ENCODE data around the gene PDK4.

- no peak for TF ChIP-seq POLR2A (IDR thresholded peaks at IDR 0.05; ENCODE audit: low read depth, low read length)
- no peak for TF ChIP-seq SREBF2 (IDR thresholded peaks at IDR 0.05; ENCODE audit: low read length)
- TF ChIP-seq CTCF (IDR thresholded peaks at IDR 0.05 in 2 of 3, conservative IDR thresholded peaks at IDR 0.05 in 1 of 3; ENCODE audit: control insufficient read depth in 2 of 3, extremely low read depth in 1 of 3, insufficient read depth in 1 of 3, low read depth in 3 of 3, low read length in 3 of 3) = no peak
- no peak for TF ChIP-seq HCFC1 (IDR thresholded peaks at IDR 0.05; ENCODE audit: low read length)
- TF ChIP-seq MYC (IDR thresholded peaks at IDR 0.05; ENCODE audit: insufficient read depth, insufficient read length, insufficient replicate concordance, low read length, severe bottlenecking) = no peak
- TF ChIP-seq SREBF1 (IDR thresholded peaks at IDR 0.05; ENCODE audit: low read length) = no peak
- no peak for TF ChIP-seq ESRRA (IDR thresholded peaks at IDR 0.05; ENCODE audit: low read length)
- TF ChIP-seq NFIC (IDR thresholded peaks at IDR 0.05; ENCODE audit: low read depth, low read length) = no peak
- no peak for TF ChIP-seq TAF1 (IDR thresholded peaks at IDR 0.05; ENCODE audit: borderline replicate concordance, low read depth, low read length)
Measured at GRCh38 chr7:95540366-95540765, 56.0 kb downstream of the PDK4 start.

All from GM12878 (cell line).